HG02571 (cell line): ENCODE data around the gene ZCCHC14.

Source experiments
- ATAC-seq: cut with Tn5 transposase; IDR thresholded peaks from one replicate; pipeline ENCODE4 v1.9.1; 2021; ENCODE audit warnings: mild to moderate bottlenecking, moderate library complexity; ENCODE audit not compliant: unreplicated experiment

The ZCCHC14 gene

GRCh38 chr16:87459027-87459426 lies 33.8 kb downstream of the ZCCHC14 start:
- ATAC-seq, result no peak

- ATAC-seq, result no peak
These were observed 34.4 kb downstream of the ZCCHC14 start for GRCh38 chr16:87458424-87458915.

- no peak for ATAC-seq
These were observed 35.0 kb downstream of the ZCCHC14 start for GRCh38 chr16:87457709-87458423.

DNA sequence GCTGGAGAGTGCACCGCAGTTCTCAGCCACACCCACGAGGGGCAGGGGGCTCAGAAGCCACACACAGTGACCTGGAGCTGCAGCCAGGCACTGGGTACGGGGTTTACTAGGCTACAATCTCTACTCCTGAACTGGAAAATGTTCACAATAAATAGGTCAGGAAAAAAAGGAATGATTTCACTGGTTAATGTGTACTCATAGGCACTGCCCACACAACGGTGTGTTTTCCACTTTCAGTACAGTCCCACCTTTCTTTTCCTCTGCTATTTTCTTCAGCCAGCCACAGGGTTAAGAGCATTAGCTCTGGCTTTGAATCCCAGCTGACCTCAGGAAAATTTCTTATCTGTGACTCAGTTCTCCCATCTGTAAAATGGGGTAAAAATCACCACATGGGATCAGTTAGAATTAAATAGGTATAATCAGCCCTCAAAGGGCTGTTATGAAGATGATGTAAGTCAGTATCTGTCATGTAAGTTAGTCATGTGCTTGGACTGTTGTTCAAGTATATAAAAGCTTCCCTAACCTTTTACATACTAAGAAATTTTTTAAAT lies 35.7 kb downstream of the ZCCHC14 start:
- ATAC-seq, result no peak

GRCh38 chr16:87454391-87454790 lies 38.4 kb downstream of the ZCCHC14 start:
- ATAC-seq, result no peak

- no peak for ATAC-seq
These were observed 39.5 kb downstream of the ZCCHC14 start for GRCh38 chr16:87453326-87453725.

GRCh38 chr16:87451563-87452210 lies 41.1 kb downstream of the ZCCHC14 start:
- no peak for ATAC-seq

GRCh38 chr16:87448866-87449265 lies 44.0 kb downstream of the ZCCHC14 start:
- no peak for ATAC-seq

DNA sequence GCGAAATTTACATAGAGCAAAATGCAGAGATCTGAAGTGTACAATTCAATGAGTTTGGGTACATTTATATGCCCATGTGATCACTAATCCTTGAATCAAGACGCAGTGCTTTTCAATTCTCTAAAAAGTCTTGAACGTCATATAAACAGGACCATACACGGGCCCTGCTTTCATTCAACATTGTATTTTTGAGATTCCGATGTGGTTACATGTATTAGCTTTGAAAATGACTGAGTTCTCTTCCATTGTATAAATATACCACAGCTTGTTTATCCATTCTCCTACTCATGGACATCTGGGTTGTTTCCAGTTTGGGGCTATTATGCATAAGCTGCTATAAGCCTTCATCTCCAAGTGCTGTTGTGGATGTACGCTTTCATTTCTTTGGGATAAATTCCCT lies 45.5 kb downstream of the ZCCHC14 start:
- ATAC-seq, result no peak

DNA sequence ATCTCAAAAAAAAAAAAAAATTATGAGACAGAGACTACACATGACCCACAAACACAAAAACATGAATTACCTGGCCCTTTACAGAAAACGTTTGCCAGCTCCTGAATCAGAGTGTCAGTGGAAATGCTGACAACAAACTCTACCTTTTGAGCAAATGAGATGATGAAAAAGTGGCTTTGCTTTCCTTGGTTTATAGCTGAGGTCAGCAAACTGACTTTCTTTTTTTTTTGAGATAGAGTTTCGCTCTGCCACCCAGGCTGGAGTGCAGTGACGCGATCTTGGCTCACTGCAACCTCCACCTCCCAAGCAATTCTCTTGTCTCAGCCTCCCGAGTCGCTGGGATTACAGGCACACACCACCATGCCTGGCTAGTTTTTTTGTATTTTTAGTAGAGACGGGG lies 46.3 kb downstream of the ZCCHC14 start:
- no peak for ATAC-seq

- ATAC-seq, result no peak
These were observed 47.3 kb downstream of the ZCCHC14 start for GRCh38 chr16:87445486-87445885.

- ATAC-seq, result no peak
These were observed 48.9 kb downstream of the ZCCHC14 start for GRCh38 chr16:87443964-87444363.

DNA sequence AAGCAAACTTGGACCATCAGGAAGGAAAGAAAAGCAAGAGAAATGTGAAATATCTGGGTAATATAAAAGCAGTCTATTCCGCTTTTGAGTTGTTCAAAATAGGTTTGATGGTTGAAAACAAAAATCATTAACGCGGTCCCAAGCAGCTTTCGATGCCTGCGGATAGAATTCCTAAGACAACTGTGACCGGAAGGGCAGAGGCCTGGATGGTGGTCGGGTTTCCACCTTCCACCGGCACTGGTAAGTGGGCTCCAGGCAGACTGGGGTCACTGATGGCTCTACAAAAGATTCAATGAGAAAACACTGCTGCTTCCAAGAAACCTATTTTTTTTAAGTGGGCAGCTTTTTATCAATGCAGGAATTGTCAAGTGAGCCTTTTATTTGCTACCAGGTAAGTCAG lies 49.8 kb downstream of the ZCCHC14 start:
- no peak for ATAC-seq

DNA sequence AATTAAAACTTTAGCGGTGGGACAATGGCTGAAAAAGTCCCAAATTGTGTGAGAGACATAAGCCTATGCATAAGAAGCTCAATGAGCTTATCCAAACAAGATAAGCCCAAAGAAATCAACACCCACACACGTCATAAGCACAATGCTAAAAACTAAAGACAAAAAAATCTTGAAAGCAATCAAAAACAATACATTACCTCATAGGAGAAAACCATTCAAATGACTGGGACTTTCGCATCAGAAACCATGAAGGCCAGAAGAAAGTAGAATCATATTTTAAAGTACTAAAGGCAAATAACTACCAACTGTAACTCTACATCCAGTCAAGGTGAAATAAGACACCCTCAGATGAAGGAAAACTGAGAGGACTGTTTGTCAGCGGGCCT lies 50.2 kb downstream of the ZCCHC14 start:
- no peak for ATAC-seq

DNA sequence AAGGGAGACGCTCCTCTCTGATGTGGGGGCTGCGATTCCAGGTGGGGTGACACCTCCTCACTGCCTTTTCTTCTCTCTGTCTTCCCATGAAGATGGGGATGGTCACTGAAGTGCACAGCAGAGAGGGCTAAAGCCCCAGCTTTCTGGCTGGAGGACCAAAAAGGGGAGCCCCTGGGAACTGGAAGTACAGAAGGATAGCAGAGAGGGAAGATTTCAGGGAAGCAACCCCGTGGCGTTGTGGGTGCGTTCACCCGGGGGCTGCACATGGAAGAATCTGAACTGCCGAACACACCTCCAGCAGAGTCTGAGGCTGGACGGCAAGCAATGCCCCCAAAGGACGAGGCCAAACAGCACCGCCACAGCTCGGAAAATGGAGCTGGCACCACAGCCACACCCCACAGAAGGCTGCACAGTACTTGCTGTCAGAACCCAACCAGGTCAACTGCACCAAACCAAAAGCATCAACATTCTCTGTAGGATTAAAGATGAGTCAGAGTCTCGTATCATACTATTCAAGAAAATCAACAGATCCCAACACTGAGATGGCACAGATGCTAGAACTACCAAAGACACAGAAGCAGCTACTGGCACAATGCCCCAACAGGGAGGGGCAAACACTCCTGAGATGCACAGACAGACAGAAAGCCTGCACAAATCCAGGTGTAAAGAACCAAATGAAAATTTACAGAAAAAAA lies 50.8 kb downstream of the ZCCHC14 start:
- no peak for ATAC-seq

GRCh38 chr16:87439926-87440325 lies 52.9 kb downstream of the ZCCHC14 start:
- no peak for ATAC-seq

DNA sequence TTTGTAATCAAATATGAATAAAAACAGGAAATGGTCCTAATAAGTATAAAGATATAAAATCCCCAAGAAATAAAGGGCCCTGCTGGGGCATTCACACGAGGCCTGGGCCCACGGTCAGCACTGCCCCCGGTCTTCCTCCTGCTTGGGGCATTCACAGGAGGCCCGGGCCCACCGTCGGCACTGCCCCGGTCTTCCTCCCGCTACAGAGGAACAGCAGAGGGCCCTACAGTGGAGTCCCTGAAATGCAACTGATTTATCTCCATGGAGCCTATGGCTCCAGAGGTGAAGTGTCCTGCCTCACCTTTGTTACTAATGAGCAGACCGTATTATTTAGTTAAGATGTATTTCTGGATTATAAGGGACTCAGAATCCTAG lies 54.2 kb downstream of the ZCCHC14 start:
- no peak for ATAC-seq

GRCh38 chr16:87437911-87438610 lies 54.8 kb downstream of the ZCCHC14 start:
- ATAC-seq, result no peak

GRCh38 chr16:87437327-87437726 lies 55.5 kb downstream of the ZCCHC14 start:
- ATAC-seq, result no peak

DNA sequence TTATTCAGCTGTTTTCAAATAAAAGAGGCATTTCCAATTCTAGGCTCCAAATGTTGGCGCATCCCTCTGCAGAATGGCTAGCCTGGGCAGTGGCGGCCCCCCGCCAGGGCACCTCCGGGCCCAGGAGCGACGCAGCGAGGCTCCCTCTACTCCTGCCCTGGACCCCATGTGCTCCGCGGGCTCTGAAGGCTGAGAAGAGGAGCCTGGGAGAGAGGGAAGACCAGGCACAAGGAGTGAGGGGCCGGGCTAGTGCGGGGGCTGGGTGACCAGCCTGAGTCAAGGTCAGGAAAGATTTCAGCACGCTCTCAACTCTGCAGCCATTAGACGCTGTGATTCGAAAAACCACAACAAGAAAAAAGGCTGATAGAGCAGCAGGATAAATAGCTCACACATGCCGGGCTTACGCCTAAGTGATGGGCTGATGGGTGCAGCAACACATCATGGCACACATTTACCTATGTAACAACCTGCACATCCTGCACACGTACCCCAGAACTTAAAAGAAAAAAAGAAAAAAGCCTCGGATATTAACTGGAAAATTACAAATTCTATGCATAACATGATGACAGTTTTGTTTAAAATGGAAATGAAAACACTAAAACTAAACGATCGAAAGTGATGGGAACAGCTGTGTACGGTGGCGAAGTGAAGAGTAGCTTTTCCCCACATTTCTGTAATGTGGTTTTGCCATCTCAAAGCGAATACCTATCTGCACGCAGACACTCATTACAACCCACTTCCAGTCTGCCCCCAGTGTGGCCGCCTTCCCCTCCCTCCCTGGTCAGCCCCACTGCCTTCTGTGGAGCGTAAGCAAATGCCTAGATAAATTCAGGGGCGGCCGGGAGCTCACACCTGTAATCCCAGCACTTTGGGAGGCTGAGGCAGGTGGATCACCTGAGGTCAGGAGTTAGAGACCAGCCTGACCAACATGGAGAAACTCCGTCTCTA lies 56.3 kb downstream of the ZCCHC14 start:
- ATAC-seq, result no peak
